Measurements from ENCODE around the gene TECTA. TPM values are rescaled to one million over a fixed set of nuclear protein-coding genes. Genes with fewer than 3 reads are reported as not detected.

Gene TECTA
- total and polyA plus RNA-seq, 9 donors = 0.53 to 1.3 (median 0.97) TPM

DNA sequence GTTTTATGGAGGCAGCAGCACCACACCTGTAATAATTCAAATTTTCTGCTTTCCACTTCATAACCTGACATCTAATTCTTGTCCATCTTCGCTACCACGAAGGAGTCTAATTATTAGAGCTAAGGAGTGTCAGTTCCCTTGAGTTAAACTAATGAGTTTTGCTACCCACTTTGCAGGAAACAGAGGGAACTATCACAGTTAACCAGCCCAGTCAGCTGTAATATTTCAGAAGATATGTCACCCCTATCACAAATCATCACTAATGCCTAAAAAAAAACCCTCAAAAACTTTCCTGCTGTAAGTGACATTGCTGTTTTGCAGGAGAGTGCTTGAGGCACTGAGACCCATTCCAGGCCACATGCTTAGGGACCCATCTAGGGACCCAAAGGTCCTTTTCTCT lies 8.4 kb downstream of the TECTA start:
- Histone ChIP-seq H3K36me3 (no peaks in the 10 kb centered on the region), H3K27ac (no peak overlapping the region), H3K4me3 (no peak overlapping the region), H3K4me1 (ENCODE audit: insufficient read depth) (peaks cover 8% of the 10 kb centered on the region), H3K27me3 (no peaks in the 10 kb centered on the region), H3K9me3 (no peaks in the 10 kb centered on the region)
- intact Hi-C loops (cut with DNase I) = loop anchor here in 1 of 4 donors (5.0 kb wide), 1 partner anchor 582 kb away; no protein-coding TSS in a partner anchor
- WGBS, 3 donors = 69 to 84% (median 69%) methylated on average over 2 of the region's 2 CpGs
- no peak for DNase-seq
- TF ChIP-seq EP300 (IDR thresholded peaks at IDR 0.05) (no peak), POLR2A (IDR thresholded peaks at IDR 0.05) (no peak)
- TF ChIP-seq, protein P1, sequence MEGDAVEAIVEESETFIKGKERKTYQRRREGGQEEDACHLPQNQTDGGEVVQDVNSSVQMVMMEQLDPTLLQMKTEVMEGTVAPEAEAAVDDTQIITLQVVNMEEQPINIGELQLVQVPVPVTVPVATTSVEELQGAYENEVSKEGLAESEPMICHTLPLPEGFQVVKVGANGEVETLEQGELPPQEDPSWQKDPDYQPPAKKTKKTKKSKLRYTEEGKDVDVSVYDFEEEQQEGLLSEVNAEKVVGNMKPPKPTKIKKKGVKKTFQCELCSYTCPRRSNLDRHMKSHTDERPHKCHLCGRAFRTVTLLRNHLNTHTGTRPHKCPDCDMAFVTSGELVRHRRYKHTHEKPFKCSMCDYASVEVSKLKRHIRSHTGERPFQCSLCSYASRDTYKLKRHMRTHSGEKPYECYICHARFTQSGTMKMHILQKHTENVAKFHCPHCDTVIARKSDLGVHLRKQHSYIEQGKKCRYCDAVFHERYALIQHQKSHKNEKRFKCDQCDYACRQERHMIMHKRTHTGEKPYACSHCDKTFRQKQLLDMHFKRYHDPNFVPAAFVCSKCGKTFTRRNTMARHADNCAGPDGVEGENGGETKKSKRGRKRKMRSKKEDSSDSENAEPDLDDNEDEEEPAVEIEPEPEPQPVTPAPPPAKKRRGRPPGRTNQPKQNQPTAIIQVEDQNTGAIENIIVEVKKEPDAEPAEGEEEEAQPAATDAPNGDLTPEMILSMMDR (IDR thresholded peaks at IDR 0.05) = no peak

DNA sequence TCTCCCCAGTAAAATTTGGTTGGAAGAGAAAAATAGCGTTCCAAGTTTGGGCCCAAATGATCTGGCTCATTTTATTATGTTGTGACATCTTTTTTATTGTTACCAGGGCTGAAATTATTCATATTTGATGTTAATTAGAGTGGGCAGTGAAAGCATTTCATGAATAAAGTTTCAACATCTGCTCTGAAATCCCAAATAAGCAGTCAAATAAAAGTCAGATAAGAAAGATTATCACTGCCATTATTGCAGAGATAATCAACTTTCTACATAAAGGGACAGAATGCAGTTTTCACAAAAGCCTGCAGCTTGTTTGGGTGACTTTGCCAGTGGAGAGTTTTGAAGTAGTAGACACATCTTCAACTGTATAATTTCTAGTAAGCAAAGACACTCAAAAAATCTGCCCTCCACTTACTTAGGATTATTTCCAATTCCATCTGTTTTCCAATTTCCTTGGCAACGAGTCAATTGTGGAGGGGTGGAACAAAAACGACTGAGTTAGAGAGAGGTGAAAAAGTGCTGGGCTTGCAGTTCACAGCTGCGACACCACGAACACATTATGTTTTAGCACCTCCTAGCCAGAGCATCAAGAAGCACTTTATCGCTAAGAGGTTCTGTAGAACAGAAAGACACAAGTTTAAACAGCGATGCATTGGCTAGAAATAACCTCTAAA lies 9.0 kb downstream of the TECTA start:
- intact Hi-C loops (cut with DNase I) = loop anchor here in 2 of 4 donors (5.0 to 10.0 kb wide), 2 partner anchors 583 to 595 kb away; partner anchors contain the start of gene GRIK4 (in 1 of the 2)
- no peak overlapping the region for H3K4me3 ChIP-seq
- H3K27me3 ChIP-seq = no peaks in the 10 kb centered on the region
- 28 to 39% (median 34%) methylated on average over 7 of the region's 7 CpGs for WGBS, 3 donors
- H3K36me3 ChIP-seq = no peaks in the 10 kb centered on the region
- no peaks in the 10 kb centered on the region for H3K9me3 ChIP-seq
- no peak for DNase-seq
- H3K4me1 ChIP-seq (ENCODE audit: insufficient read depth) = peaks cover 4% of the 10 kb centered on the region
- no peak overlapping the region for H3K27ac ChIP-seq
- TF ChIP-seq POLR2A (IDR thresholded peaks at IDR 0.05) = no peak
- TF ChIP-seq, protein P1 (IDR thresholded peaks at IDR 0.05) = no peak
- TF ChIP-seq EP300 (IDR thresholded peaks at IDR 0.05) = no peak

DNA sequence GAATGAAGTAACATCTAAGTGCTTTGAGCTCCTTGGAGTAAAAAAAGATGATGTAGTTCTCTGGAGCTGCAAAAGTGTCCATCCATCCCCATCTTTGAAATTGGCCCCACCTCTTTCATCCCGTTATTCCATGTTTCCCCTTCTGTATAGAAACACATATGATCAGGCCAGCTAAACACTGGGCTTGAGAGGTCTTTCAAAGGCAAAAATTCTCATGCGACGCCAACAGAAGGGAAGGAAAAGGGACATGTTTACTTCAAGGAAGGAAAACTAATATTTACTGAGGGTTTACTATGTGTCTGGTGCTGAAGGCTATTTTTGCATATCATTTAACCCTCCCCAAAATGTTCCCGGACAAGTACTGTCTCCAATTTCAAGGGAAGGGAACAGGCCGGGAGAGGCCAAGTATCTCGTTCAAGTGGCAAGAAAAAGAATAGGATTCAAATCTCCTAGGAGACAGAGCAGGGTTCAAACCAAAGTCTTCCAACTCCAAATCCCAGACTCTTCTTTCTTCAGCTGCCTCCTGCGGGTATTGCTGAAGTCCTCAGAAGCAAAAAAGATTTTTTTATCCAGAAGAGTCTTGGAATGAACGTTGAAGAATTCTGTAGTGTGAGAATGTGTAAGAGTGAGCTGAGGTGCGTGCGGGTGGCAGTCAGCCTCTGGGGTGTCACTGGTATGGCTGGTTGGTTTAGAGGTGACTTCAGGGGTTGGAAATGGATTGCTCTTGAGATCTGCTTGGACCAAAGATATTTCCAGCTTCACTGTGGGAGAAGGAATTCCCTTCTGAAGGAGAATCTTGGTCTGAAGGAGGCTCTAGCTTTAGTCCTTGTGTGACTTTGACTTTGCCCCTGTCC lies 10.1 kb downstream of the TECTA start:
- WGBS, 3 donors = 79 to 88% (median 85%) methylated on average over 10 of the region's 10 CpGs
- intact Hi-C loops (cut with DNase I) = loop anchor here in 1 of 4 donors (10.0 kb wide), 1 partner anchor 596 kb away; the partner anchor contains the start of gene GRIK4
- Histone ChIP-seq H3K9me3 (no peaks in the 10 kb centered on the region), H3K36me3 (no peaks in the 10 kb centered on the region), H3K4me1 (ENCODE audit: insufficient read depth) (no peaks in the 10 kb centered on the region), H3K27me3 (no peaks in the 10 kb centered on the region), H3K27ac (no peak overlapping the region), H3K4me3 (no peak overlapping the region)
- TF ChIP-seq EP300 (IDR thresholded peaks at IDR 0.05) (no peak), POLR2A (IDR thresholded peaks at IDR 0.05) (no peak)
- TF ChIP-seq, protein P1 (IDR thresholded peaks at IDR 0.05) = no peak
- DNase-seq = no peak

DNA sequence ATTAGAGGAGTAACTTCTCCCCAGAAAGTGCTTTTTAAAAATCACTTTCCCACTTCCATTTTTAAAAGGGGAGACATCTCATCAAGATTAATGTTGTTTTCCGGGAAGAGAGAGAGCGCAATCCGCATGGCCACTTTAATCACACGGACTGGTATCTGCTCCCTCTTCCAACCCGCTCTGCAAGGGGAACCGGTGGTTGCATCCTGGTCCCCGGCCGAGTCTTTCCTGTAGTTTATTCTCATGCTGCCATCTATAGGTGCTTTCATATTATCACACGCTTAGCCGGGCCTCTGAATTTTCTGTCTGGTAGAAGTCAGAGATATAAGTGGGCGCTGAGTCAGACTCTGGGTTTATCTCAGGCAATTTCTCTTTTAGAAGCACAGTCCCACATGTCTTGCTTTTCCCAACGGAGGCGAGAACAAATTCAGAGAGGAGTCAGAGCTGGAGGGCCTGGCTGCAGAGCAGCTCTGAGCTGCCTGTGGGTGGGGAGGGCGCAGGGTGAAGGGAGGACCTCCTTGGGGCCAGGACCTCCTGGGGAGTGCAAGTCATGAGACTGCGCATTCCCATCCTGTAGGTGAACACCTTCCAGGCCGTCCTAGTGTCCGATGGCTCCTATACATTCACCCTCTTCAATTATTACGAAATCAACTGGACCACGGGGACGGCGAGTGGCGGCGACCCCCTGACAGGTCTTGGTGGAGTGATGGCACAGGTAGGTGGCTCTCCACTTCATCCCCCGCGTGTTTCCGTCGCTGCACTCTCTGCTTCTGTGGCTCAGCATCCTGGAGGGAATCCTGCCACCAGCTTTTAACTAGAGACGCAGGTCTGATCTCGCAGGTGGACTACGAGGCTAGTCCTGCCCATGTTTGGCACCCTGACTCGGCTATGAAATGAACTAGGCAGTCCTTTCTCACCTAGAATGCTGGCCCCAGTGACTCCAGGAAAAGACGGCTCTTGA lies 11.7 kb downstream of the TECTA start:
- intact Hi-C loops (cut with DNase I) = loop anchor here in 1 of 4 donors (10.0 kb wide), 1 partner anchor 598 kb away; the partner anchor contains the start of gene GRIK4
- Histone ChIP-seq H3K4me3 (no peak overlapping the region), H3K27ac (no peak overlapping the region), H3K4me1 (ENCODE audit: insufficient read depth) (no peaks in the 10 kb centered on the region), H3K9me3 (no peaks in the 10 kb centered on the region), H3K27me3 (no peaks in the 10 kb centered on the region), H3K36me3 (no peaks in the 10 kb centered on the region)
- 46 to 53% (median 47%) methylated on average over 32 of the region's 32 CpGs for WGBS, 3 donors
- peak; percentile 58 to 75 (median 65) for DNase-seq
- TF ChIP-seq, protein P1 (IDR thresholded peaks at IDR 0.05) = peak; percentile 26 to 65 (median 54)
- TF ChIP-seq POLR2A (IDR thresholded peaks at IDR 0.05) = no peak
- no peak for TF ChIP-seq EP300 (IDR thresholded peaks at IDR 0.05)
